ENCODE data around the gene AEBP1.
A peak's percentile ranks its signal among the peaks of the same experiment; 100 is the strongest.

Gene AEBP1

DNA sequence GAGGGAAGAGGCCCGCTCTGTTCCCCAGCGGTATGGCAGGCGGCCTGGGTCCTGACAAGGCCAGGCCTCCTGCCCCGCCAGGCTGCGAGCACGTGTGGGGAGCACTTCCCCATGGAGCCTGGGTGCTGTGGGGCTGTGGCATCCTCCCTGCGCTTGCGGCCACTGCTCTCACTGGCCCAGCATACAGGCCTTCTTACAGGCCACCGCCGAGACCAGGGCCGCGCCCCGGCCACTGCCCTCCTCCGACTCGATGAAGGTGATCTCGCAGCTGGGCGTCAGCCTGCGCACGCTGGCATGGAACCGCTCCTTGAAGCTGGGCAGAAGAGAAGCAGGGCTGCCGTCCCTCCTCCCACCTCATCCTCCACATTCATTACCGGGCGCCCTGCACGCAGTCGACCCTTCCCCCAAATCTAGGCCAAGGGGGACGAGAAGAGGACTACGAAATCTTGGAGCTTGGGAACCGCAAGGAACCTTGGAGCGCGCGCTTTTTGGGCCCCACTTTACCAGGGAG lies 40.9 kb downstream of the AEBP1 start:
- DNase-seq, result no peak

DNA sequence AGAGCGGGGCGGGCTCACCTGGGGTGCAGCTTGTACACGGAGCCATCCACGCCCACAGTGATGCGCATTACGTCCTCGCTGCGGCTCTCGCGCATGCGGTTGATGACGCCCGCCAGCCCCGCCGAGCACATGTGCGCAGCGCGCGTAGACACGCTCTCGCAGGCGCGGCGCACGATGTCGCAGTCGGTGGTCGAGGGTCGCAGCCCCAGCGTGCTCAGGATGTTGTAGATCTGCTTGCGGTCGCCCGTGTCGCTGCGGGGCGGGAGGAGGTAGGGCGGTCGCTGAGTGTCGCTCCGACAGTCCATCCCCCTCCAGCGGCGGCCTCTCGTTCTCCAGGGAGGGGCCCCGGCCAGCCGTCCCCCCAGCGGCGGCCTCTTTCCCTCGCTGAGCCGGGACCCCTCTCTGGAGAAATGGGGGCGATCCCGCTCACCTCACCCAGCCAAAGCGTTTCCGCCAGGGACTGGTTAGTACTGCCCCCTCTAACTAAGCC lies 41.4 kb downstream of the AEBP1 start:
- DNase-seq, result no peak

DNA sequence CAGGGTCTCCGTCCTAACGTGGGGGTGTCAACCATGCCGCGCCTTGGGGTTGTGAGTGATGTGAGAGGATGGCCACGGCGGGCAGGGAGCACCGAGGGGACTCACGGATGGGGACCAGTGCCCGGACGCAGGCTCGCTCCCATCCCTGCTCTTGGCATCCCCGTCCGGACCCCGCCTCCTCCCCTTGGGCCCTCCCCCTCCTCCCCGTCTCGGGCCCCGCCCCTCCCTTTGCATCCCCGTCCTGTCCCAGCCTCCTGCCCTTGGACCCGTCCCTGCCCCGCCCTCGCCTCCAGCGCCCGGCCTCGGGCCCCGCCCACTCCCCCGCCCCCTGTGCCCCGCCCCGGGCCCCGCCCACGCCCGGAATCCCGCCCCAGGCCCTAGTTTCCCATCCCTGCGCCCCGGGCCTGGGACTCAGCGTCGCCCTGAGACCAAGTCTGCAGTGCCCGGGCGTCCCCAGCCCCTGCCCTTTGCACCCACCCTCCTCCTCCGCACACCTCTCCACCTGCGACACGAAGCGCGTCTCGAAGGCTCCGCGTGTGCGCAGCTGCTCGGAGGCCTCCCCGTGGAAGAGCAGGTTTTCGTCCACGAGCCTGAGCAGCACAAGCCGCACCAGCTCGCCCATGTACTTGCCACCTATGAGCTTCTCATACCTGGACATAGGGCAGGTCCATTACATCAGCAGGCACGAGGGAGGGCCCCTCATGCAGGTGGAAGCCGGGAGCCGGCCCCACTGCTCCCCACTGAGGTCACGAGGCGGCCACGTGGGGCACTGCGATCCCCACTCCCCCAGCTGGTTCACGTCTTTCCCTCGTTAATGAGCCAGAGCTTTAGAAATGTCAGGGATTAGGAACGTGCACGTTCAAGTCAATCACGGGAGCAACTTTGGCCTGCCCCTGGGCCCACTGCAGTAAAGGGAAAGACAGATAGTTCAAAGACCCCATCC lies 42.1 kb downstream of the AEBP1 start:
- peak; percentile 48 to 80 (median 58) for DNase-seq

DNA sequence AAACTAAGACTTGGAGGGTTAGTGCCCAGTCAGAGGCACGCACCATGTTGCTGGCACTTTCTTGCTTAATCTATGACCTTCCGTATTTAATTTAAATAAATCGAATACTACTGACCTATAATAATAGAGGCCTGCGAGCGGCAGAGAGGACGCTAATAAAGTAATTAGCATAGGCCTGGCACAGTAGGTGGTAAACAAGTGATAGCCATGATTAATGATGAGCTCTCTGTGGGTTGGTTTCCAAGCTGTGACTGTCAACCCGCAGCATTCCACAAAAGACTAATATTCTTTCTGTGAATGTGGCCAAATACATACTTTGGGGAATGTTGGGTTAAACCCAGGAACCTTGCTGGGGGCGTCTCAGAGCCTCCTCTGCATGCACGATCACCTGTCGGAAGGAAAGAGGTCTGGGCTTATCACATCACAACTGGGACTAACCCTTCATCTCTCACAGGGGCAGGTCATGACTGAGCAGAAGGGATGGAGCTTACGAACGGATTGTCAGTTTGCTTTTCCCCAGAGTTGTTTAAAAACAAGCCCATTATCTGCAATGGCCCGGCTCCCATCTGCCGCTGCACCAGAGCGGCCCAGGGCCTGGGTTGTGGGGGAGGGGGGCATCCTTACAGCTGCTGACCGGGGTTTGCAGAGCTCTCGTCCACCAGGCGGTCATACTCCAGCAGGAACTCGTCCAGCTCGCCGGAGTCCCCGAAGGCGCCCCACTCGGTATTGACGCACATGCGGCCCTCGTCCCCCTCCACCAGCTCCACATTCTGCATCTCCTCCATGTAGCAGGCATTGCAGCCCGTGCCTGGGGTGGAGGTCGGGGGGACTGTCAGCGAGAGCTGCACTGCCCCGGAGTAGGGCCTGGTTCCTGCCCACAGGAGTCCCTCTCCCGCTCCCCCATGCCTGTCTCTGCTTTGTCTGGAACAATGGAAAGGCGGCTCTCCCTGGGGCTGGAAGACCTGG lies 43.2 kb downstream of the AEBP1 start:
- no peak for DNase-seq

DNA sequence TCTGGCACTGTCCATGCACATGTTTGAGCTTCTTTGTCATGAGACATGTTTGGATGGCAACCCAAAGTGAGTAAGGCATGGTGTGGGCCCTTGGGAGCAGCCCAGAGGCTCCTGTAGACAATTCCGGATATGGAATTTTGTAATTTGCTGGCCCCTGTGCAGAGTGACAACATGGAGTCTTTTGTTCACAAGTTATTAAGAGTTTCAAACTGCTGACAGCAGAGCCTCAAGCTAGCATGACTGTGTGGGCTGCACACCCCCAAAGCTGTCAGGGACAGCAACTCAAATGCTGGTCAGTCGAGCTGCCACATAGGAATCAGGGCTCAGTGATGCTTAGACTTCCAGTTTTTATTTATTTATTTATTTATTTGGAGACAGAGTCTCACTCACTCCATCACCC lies 44.0 kb downstream of the AEBP1 start:
- DNase-seq, result no peak

GRCh38 chr7:44148961-44149536 lies 44.9 kb downstream of the AEBP1 start:
- no peak for DNase-seq

DNA sequence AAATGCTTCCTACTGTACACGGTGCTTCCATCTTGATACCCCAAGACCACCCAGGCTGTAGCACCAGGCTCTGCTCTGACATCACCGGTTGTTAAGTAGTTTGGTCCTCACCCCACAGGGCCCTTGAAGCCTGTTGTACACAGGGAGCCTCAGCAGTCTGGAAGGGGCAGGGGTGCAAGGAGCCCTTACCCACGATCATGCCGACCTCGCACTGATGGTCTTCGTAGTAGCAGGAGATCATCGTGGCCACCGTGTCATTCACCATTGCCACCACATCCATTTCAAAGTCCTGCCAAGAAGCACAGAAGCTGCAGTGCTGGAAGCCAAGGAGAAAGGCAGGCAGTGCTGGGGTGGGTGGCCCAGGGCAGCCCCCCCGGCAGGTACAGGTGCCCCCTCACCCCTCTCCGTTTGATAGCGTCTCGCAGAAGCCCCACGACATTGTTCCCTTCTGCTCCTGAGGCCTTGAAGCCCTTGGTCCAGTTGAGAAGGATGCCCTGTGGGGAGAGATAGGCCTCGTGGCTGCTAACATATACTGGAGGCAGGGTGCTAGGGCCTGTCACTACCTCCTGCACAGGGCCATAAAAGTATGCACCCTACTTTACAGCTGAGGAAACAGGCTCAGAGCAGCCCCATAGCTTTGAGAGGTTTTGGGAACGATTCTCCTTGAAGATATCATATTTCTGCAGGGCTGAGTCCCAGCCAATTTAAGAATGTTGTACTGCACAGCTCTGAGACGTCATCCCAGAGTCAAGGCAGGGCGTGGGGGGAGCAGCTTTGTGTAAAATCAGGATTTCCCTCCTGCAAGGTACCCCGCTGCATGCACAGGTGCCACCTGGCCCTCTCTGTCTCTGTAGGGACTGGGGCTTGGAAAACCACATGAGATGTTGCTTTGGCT lies 45.7 kb downstream of the AEBP1 start:
- DNase-seq, result no peak

GRCh38 chr7:44150466-44150832 lies 46.3 kb downstream of the AEBP1 start:
- DNase-seq, result no peak

DNA sequence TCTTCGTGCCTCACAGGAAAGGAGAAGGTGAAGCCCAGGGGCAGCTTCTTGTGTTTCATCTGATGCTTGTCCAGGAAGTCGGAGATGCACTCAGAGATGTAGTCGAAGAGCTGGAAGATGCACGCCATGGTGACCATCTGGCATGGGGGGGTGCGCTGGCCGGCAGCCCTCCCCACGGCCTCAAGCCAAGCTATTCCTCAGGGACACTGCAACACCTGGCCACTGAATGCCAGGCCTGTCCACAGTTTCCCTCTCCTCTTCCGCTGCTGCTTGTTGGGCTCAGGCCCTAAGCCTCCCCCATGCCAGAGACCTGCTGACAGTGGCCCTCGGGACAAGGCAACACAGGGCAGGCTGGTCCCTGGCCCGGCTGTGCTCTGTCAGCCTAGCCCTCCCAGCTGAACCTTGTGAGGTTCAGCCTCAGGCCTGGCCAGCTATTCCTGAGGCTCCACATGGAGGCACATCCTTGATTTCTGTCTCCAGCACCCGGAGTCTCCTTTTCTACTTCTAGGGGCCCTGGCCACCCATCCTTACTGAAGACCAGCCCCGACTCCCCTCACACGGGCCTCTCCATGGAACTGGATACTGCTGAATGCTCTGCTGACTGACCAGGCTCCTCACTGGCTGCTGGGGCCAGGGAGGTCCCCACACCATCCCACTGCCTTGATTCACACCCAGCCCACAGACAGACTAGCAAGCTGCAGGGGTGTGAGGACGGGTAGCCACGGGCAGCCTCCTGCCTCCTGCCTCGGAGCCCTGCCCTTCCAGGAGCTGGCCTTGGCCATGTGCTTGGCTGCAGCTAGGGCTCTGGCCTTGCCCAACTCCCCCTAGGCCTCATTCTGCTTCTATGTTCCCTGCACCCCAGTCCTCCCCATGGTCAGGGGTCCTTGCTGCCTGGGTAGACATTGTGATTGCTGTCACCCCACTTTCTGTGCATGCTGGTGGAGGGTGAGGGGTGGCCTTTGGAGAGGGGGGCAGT lies 47.1 kb downstream of the AEBP1 start:
- DNase-seq, result no peak

DNA sequence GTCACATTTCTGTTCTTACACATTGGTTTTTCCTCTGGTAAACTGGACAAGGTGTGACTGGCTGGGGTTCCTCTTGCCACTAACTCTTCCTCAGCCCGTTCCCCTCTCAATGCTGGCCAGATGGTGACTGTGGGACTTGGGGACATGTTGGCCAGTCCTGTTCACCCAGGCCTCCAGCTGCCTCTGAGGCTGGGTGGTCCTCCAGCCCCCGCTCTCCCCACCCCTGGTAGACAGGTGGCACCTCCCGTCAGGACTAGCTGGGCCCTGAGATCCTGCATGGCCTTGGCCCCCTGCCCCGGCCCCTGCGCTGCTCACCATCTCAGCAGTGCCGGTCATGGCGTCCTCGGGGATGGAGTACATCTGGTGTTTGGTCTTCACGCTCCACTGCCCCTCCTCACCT lies 47.8 kb downstream of the AEBP1 start:
- no peak for DNase-seq

- no peak for DNase-seq
These were observed 49.1 kb downstream of the AEBP1 start for GRCh38 chr7:44152971-44153947.

GRCh38 chr7:44153948-44154335 lies 49.8 kb downstream of the AEBP1 start:
- DNase-seq, result no peak

- DNase-seq, result no peak
These were observed 50.6 kb downstream of the AEBP1 start for GRCh38 chr7:44154703-44155102.

DNA sequence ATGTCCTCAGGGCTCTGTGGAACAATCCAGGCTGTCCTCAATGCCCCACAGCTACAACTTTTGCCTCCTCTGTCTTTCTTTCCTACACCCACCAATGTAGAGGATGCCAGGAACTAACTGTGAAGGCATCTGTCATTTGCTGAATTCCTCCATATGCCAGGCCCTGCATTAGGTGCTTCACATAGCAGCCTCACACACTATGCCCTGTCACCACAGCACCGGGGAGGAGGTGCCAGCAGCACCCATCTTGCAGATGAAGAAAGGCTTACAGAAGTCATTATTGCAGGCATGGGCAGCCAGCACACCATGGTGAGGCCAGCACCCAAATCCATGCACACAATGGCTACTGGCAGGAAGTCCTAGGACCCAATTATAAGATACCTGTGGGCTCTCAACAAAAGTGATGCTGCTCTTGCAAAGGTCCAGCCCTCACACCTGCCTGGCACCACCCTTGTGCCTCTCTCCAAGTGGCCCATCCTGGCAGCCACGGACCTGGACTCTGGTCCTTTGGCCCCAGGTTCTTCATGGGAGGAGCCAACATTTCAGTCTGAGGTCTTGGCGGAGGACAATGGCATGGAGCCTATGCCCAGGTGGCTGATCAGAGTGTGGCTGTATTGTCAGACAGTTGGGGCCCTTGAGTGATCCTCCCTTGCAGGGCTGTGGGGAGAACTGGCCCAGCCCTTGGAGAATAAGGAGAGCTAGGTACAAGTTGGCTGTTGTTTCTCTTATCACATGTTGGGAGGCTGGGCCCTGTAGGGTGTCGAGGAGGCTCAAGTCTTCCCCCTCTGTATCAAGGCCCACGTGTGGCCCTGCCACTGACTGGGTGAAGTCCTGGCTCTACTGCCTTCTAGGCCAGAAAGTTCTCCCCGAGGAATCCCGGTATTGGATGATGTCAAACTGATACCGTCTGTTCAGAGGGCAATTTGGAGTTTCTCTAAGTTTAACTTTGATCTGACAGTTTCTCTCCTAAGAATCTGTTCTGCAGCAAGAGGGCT lies 51.3 kb downstream of the AEBP1 start:
- DNase-seq, result no peak

DNA sequence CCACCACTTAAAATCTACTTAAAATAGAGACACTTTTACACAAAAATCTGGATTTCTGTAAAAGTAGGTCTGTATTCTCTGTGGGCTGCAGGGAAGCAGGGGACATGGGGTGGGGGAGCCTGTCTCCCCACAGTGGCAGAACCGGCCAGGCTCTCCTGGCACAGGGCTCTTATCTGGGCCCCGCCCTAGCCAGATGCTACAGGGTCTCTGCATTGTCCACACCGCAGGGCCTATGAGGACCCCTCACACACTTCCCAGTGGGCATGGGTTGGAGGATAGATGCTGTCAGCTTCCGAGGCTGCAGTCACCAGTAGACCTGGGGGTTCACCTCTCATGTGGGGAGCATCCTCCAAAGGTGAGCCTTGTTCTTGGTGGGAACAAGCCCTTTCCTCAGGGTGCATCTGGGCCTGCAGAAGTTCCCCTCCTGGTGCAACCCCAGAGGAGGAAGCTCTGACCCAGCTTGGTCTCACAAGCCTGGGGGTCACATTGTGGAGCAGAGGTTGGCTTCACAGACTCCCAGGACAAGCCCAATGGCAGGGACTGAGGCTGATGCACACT lies 52.4 kb downstream of the AEBP1 start:
- DNase-seq, result no peak

- DNase-seq, result no peak
These were observed 53.3 kb downstream of the AEBP1 start for GRCh38 chr7:44157116-44158080.

Measured in suppressor macrophage treated with lipopolysaccharide for 1 hour (primary cell).